ENCODE measurements around the gene CLSTN2. TPM values are rescaled to one million over a fixed set of nuclear protein-coding genes. Genes with fewer than 3 reads are reported as not detected.

CLSTN2 gene
- total and polyA plus RNA-seq, 3 donors from 2014 or later = 3.1 to 5.7 (median 3.8) TPM

DNA sequence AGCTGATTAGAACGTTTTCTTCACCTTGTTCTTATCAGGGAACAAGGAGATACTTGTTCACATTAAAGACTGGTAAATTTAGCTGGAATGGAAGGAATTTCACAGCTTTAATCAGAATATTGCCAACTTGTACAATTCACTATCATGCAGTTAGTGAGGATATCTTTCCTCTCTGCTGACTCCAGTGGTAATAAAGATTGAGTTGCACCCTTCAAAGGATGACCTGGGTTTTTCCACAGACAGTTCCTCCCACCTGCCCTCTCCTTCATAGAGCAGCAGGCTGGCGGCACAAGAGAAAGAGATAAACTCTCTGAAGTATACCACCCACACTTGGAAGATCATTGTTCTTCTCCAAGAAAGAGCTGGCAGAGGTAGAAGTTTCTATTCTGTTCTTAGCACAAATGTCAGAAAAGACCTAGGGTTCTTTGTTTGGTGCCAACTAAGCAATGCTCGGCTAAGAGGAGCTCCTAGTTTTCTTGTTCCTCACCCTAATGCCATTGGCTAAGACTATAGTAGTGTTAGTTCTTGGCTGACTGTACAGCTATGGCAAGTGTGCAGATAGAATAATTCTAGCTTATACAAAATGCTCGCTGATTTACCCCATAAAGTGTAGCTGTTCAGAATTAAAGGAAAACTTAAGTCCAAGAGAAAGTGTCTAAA lies 169.1 kb downstream of the CLSTN2 start:
- Histone ChIP-seq H3K36me3 (ENCODE audit: low read depth, missing control alignments) (no peaks in the 10 kb centered on the region), H3K27me3 (no peaks in the 10 kb centered on the region), H3K4me3 (no peak overlapping the region), H3K9me3 (no peaks in the 10 kb centered on the region), H3K27ac (no peak overlapping the region), H3K4me1 (no peaks in the 10 kb centered on the region)
- intact Hi-C loops (cut with DNase I; ENCODE audit: low total_unique reads) = no loop called here
- DNase-seq = no peak
- 47 to 48% methylated on average over 4 of the region's 4 CpGs for WGBS, 2 donors
- TF ChIP-seq, protein P1, sequence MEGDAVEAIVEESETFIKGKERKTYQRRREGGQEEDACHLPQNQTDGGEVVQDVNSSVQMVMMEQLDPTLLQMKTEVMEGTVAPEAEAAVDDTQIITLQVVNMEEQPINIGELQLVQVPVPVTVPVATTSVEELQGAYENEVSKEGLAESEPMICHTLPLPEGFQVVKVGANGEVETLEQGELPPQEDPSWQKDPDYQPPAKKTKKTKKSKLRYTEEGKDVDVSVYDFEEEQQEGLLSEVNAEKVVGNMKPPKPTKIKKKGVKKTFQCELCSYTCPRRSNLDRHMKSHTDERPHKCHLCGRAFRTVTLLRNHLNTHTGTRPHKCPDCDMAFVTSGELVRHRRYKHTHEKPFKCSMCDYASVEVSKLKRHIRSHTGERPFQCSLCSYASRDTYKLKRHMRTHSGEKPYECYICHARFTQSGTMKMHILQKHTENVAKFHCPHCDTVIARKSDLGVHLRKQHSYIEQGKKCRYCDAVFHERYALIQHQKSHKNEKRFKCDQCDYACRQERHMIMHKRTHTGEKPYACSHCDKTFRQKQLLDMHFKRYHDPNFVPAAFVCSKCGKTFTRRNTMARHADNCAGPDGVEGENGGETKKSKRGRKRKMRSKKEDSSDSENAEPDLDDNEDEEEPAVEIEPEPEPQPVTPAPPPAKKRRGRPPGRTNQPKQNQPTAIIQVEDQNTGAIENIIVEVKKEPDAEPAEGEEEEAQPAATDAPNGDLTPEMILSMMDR (IDR thresholded peaks at IDR 0.05) = no peak
- no peak for TF ChIP-seq POLR2A (IDR thresholded peaks at IDR 0.05)

DNA sequence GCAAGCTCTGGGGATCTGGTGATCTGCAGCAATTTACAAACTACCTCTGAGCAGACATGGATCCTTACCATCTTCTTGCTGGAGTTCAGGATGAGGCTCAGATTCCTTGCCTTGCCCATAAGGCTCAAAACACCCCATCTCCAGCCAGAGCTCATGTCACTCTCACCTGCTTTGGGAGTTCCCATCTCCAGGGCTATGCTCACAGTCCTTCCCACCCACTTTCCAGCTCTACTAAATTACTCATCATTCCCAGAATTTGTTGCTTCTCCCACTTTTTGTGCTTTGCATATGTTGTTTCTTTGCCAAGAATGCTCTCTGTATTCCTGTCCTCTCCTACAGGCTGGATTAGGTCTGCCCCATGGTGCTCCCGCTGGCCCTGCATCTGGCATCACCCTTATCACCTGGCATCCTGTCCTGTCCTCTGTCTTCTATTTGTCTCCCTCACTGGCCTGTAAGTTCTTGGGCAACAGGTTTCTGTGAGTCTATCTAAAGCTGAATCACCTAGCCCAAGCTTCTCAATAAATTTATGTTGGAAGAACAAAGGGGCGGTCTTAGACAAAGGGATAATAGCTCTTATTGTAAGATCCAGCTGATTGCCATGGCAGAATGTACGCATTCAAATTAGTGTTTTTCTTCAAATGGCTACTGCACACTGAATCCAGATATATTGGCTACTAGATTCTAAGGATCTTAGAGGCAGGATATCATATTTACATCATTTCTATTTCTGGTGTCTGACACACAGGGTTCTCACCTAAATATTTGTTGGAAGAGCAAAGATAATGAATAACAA lies 179.2 kb downstream of the CLSTN2 start:
- WGBS, 2 donors = 94 to 95% methylated on average over 3 of the region's 3 CpGs
- TF ChIP-seq POLR2A (IDR thresholded peaks at IDR 0.05) = no peak
- TF ChIP-seq, protein P1 (IDR thresholded peaks at IDR 0.05) = no peak
- Histone ChIP-seq H3K9me3 (no peaks in the 10 kb centered on the region), H3K4me3 (no peak overlapping the region), H3K27ac (no peak overlapping the region), H3K27me3 (no peaks in the 10 kb centered on the region), H3K36me3 (ENCODE audit: low read depth, missing control alignments) (no peaks in the 10 kb centered on the region), H3K4me1 (no peaks in the 10 kb centered on the region)
- intact Hi-C loops (cut with DNase I; ENCODE audit: low total_unique reads) = no loop called here
- DNase-seq = no peak

DNA sequence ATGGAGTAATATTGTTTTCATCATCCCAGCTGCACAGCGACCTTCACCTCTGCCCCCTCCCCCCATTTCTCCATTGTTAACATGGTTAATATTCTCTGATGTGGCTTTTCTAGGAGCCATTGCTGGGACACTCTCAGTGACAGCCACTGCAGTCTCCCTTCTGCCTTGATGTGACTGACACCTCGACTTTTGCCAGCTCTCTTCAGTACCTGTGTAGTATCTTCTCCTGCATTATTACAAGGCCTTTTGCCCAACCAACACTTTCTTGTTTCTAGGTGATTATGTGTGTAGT lies 179.8 kb downstream of the CLSTN2 start:
- 63 to 82% methylated on average over 2 of the region's 2 CpGs for WGBS, 2 donors

DNA sequence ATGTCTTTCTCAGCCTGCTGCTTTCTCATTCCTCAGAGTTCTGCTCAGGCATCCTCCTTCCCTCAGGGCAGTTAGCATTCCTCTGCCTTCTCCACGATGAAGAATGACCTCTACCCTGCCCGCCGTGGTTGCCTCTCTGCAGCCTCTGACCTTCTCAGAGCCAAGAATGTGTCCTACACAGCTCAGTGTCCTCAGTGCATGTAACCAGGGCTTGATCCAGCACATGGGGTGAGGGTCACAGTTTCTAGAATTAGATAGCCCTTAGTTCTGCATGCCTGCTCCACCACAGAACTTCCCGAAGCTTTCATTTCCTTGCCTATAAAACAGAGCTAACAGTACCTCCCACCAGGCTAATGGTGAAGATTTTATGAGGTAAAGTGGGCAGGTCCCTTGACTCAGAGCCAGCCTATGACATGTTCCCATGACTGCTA lies 182.1 kb downstream of the CLSTN2 start:
- H3K4me3 ChIP-seq = no peak overlapping the region
- no peaks in the 10 kb centered on the region for H3K4me1 ChIP-seq
- H3K36me3 ChIP-seq (ENCODE audit: low read depth, missing control alignments) = no peaks in the 10 kb centered on the region
- no peaks in the 10 kb centered on the region for H3K9me3 ChIP-seq
- DNase-seq = no peak
- intact Hi-C loops (cut with DNase I; ENCODE audit: low total_unique reads) = no loop called here
- no peaks in the 10 kb centered on the region for H3K27me3 ChIP-seq
- no peak for TF ChIP-seq POLR2A (IDR thresholded peaks at IDR 0.05)
- TF ChIP-seq, protein P1 (IDR thresholded peaks at IDR 0.05) = no peak
- no peak overlapping the region for H3K27ac ChIP-seq
- 41 to 57% methylated on average over 4 of the region's 4 CpGs for WGBS, 2 donors

More for the DNA sequence above, 179.8 kb downstream of the CLSTN2 start:
- H3K4me1 ChIP-seq = no peaks in the 10 kb centered on the region
- H3K27me3 ChIP-seq = no peaks in the 10 kb centered on the region
- TF ChIP-seq, protein P1 (IDR thresholded peaks at IDR 0.05) = no peak
- TF ChIP-seq POLR2A (IDR thresholded peaks at IDR 0.05) = no peak
- no peak overlapping the region for H3K4me3 ChIP-seq
- no peaks in the 10 kb centered on the region for H3K36me3 ChIP-seq (ENCODE audit: low read depth, missing control alignments)
- intact Hi-C loops (cut with DNase I; ENCODE audit: low total_unique reads) = no loop called here
- no peak for DNase-seq
- H3K9me3 ChIP-seq = no peaks in the 10 kb centered on the region
- no peak overlapping the region for H3K27ac ChIP-seq
